NCI-H2171 (cell line): ENCODE results near the gene DAB2.
"Not testable (repeated sequence)": the region's sequence is repeated elsewhere in the genome, so short reads cannot be mapped to it uniquely, and the experiment has no call there.

ENCODE experiments used
- DNase-seq: peaks from one replicate; lab custom pipeline; 2025; lab: John Stamatoyannopoulos, UW

Gene DAB2

GRCh38 chr5:39420482-39421145 lies 4.2 kb downstream of the DAB2 start:
- no peak for DNase-seq

DNA sequence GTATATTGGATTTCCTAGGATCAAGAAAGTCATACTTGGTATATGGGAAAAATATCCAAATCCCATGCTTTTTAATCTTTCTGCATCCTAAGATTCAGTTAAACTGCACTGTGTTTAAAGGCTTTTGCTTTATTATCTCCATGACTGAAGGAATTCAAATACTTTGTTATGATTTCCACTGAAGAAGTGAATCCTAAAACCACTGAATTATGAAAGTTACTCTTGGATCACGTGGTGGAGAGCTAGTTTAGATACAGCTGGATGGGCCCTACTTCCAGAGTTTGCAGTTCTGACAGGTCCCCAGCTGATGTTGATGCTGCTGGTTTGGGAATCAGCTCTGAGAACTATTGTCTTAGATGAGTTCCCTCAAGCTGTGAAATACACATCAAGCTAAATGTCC lies 5.0 kb downstream of the DAB2 start:
- no peak for DNase-seq

DNA sequence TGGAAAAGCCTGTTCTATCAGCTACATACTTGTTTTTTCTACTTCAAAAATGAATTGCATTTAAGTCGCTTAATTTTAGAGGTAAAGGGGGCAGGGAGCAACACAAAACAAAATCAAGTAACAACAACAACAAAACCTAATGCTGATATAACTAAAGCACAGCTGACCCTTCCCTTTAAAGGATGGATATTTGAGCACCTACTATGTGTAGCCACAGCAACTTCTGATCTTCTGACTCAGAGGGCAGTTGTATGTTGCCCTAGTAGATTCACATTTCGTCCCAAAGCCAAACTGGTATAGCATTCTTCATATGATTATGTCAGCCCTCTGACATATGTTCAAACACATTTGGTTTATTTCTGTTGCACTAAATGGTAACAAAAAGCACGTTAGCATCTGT lies 6.8 kb downstream of the DAB2 start:
- no peak for DNase-seq

DNA sequence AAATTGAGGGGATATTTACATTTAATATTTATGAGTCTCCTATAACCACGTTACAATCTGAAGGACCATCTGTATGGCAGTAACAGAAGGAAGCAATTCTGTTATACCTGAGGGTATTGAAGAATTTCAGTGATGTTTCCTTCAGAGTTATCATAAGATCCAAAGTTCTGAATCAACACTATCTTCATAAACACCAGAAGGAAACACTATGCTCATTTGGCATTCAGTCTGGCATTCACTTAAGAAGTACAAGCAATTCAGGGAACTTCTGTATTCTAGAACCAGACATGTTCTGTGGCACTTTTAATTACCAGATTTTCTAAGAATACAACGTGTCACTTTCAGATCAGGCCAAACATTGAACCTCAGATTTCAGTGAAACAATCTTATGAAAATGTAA lies 9.6 kb downstream of the DAB2 start:
- no peak for DNase-seq

DNA sequence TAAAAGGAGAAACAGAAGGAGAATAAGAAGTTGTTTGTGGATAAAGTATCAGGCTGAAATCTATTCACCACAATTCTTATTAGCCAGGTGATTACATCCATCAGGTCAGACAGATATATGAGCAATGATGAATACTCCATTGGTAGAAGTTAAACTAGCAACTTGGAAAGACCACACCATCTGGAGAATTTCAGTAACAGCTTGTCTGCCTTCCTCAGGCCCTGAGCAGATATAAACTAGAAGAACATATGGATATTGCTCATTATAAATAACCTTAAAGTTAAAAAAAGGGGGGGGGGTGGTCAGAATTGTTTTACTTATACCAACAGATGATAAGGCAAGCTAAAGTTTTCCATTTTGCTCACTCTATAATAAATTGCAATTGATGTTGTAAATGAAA lies 10.4 kb downstream of the DAB2 start:
- no peak for DNase-seq

DNA sequence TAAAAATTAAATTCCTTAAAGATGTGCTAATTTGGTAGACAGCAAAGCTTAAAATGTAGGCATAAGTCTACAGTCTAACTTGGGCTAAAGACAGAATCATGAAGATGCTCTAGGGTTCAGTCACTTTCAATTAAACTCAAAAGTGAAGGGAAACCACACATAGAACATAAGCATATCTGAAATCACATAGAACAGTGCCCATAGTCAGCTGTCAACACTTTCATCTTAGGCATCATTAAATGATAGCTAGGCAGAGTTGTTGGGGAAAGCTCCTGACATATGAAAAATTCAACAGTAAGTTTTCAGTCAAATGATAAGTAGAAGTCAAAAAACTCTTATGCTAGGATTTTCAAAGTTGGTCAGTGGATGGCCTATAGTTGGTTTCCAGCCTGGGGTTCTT lies 11.0 kb downstream of the DAB2 start:
- DNase-seq = no peak

DNA sequence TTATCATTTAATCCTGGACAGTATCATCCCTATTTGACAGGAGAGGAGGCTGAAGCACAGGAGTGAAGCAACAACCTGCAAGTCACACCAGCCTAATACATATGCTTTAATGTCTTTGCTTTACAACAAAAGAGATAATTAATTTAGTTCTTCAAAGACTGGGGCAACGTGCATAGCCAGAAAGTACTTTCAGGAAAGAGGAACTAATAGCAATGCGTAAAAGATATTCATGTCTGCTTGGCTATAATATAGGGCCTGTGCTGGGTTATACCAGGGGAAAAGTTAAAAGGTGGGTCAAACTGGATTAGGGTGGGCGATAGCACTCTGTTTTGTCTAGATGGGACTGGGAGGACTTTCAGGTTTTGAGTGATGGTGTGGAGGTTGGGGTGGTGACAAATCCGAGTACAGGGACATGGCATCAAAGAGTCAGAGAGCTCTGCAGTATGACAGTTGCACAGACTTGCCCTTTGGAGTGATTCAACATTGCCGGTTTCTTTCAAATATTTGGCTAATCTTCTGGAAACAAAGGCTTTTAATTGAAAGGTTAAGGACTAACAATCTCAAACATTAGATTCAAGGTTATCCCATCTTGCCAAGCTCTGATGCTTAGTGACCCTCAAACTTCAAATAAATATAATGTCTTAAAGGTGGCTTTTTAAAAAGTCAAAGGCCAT lies 11.9 kb downstream of the DAB2 start:
- no peak for DNase-seq

GRCh38 chr5:39411985-39412384 lies 12.8 kb downstream of the DAB2 start:
- DNase-seq = no peak

GRCh38 chr5:39411061-39411460 lies 13.7 kb downstream of the DAB2 start:
- no peak for DNase-seq

DNA sequence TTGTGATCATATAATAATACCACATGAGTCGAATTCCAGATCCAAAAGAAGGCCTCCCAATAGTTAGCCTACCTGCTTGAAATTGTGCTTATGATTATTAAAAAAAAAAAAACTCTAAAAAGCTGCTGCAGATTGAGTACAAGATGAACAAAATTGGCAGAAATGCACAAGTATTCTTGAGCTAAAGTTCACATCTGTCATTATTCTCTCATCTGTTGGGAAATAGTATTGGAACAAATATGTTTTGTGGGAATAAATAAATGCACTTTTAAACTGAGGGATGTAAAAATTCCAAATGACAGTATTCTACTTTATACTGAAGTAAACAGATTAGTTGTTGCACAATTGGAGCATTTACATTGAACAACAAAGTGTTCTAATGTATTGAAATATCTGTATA lies 15.7 kb downstream of the DAB2 start:
- DNase-seq = no peak

- DNase-seq = no peak
Observed at GRCh38 chr5:39405083-39405843, 19.5 kb downstream of the DAB2 start.

DNA sequence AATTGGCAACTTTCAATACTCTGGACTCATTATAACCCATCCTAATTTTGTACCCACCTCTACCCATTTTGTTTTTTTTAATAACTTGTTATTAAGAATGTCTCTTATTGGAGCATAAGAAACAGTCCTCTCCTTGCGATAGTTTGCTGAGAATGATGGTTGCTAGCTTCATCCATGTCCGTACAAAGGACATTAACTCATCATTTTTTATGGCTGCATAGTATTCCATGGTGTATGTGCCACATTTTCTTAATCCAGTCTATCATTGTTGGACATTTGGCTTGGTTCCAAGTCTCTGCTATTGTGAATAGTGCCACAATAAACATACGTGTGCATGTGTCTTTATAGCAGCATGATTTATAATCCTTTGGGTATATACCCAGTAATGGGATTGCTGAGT lies 21.0 kb downstream of the DAB2 start:
- not testable (repeated sequence) for DNase-seq

DNA sequence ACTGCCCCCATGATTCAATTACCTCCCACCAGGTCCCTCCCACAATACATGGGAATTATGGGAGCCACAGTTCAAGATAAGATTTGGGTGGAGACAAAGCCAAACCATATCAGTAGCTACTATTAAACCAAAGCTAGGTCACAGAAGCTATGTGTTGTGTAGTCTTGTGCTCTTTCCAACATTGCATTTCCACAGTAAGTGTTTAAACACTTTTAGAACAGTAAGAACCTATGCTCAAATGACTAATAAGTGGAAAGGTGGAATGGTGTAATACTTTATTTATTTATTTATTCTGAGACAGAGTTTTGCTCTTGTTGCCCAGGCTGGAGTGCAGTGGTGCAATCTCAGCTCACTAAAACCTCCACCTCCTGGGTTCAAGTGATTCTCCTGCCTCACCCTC lies 22.6 kb downstream of the DAB2 start:
- not testable (repeated sequence) for DNase-seq

DNA sequence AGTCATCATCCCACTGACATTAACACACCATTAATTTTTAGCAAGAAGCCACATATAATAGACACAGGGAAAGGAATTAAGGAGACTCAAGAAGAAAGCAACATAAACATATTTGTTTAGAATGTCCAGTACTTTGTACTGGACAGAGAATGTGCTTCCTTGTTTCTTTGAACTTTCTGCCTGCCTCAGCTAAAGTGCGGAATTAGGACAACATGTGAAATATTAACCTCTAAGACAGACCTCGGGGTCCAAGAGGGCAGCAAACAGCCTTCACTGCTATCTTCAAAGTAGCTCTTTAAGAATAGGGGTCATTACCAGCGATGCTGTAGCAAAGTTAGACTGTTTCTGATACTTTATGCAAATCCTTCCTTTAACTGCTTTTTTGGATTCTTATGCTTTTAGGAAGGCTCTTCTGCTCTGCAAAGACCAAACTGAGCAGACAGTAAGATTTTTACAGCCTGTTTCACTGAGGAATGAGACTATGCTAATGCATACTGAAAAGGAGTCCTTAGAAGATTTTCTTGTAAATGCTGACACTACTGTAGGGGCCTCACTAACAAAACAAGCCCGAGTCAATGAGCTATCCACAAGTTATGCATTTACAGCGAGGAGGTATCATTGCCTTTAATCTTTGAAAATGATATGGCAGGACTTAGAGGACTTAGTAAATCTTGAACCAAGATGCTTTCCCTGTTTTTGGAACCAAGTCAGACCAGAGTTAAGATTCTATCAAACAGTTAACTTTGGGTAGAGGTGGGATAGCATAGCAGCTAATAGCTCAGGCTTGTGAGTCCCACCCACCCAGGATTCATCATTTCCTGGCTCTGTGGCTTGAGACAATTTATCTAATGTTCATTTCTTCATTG lies 23.8 kb downstream of the DAB2 start:
- DNase-seq = no peak

DNA sequence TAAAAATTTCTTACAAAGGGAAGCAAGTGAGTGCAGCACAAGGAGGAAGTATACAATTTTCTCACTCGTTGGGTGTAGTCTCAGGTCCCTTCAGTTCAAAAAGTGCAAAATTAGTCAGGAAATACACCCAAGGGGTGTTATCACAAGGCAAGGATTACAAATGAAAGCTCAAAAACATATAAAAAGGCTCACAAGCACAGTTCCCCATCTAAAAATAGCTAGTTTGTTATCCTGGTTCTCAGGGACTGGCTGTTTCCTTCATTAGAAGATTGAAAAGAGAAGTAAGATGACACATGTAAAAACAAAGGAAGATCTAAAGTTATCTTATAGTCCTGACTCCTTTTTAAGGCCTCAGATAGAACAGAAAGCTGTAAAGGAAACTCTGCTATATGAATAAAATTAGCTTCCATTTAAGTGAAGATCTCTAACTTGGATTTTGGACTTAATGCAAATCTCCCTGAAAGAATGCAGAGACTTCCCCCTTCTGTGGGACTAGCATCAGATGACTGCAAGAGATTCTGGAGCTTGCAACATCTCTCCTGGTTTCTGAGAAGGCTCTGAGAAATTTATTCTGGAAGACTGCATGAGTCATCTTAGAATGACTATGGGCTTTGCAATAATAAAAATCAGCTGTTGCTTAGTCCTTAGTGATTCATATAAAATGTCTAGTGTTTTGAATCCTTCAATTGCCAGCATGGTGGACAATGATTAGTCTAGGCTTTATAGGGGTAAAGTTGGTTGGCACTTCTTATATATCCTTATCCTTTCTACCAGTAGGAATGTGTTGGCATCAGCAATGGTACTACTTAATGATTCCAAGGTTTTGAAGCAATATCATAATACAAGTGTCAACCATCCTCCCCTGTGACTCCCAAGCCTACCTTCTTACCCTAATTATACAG lies 25.4 kb downstream of the DAB2 start:
- no peak for DNase-seq

DNA sequence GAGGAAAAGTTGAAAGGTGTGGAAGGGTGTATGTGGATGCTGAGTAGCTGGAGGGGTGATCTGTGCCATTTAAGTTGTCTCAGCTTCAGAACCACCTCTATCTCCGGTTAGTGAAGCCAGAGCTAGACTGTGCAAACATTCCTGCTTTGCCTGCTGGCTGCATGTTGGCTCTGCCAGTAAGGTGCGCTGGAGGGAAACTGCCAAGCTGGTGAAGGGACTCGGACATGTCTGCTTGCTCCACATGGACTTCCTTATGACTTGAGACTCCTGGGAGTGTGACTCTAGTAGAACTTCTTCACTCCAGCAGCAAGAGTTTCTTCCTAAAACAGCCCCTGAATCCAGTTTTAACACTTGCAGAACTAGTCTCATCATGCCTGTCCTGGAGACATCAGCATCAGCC lies 27.9 kb downstream of the DAB2 start:
- no peak for DNase-seq

DNA sequence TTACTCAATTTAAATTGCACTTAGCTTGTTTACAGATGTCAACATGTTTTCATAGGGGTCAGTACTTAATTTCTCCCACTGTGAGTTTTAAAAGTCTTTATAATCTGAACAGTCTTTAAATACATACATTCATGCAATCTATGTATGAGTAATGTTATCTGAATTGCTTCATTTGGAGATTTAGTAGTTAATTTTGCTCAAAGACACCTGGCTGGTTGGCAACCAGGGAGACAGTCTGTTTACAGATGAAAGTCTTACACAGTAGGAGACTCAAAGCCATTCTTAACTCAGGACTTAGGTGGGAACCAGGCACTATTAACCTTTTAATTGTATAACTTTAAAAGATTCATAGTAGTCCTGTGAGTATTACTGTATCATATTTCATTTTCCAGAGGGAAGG lies 29.3 kb downstream of the DAB2 start:
- no peak for DNase-seq

DNA sequence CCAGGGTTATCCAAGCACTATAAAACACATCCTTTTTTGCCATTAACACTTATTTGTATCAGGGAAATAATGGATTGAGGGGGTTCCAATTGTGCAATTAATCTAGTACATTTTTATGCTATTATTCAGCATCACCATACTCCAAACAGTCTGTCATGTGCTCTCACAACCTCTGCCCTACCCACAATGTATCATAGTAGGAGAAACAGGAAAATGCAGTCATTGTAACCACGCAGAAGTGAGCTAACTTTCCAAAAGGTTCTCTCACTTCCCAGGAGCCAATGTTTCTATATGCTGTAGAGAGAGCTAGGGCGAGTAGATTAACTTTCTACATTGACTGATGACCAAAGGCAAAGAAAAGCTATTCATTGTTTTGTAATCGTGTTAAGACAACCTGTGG lies 29.8 kb downstream of the DAB2 start:
- DNase-seq = no peak

DNA sequence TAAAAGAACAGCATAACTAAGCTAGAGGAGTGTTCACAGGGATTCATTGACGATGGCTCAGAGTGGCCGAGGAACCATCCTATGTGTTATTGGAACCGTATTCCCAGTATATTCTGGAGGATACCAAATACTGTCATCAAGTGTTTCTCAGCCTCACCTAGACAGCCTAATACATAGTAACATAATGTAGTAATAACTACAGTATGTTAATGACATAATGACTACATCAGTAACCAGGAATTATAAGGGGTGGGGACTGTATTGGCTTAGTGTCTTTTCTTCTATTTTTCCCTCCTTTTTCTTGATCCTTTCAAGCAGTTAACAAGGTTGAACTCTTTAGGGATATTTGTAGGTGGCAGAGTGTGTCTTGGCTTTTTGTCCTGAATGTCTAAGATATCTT lies 33.8 kb downstream of the DAB2 start:
- no peak for DNase-seq

GRCh38 chr5:39387293-39387692 lies 37.5 kb downstream of the DAB2 start:
- DNase-seq = no peak

- DNase-seq = no peak
Observed at GRCh38 chr5:39384271-39384670, 40.5 kb downstream of the DAB2 start.
